GM23338 (cell line): ENCODE measurements around the gene CDR2. TPM values are rescaled to one million over a fixed set of nuclear protein-coding genes. Genes with fewer than 3 reads are reported as not detected.

ENCODE experiments used
- ATAC-seq: fragments of 200-7000 bp; cut with Tn5 transposase; 3 replicates; pipeline ENCODE4 v1.9.1; 2020
- DNase-seq: peaks from one replicate; pipeline ENCODE4 v3.0.0-alpha.2; 2015; ENCODE audit warnings: low spot score
- H2AFZ ChIP-seq: fragments of 200-600 bp; sonication (generic); 2 replicates; pipeline ENCODE4 v1.8.0; 2016; ENCODE audit warnings: antibody characterized with exemption, mild to moderate bottlenecking, moderate library complexity
- H3F3A ChIP-seq: fragments of 200-600 bp; sonication (generic); replicated peaks from 2 replicates; pipeline ENCODE4 v1.8.0; 2017; ENCODE audit warnings: antibody characterized with exemption, mixed run types, low read depth
- H3K27ac ChIP-seq: fragments of 200-600 bp; sonication (generic); 2 replicates; pipeline ENCODE4 v1.6.1; 2016; ENCODE audit warnings: low read depth
- H3K27me3 ChIP-seq: fragments of 200-600 bp; sonication (generic); 2 replicates; pipeline ENCODE4 v1.8.0; 2016; ENCODE audit warnings: mild to moderate bottlenecking, mixed run types, moderate library complexity; ENCODE audit not compliant: insufficient read depth
- H3K36me3 ChIP-seq: fragments of 200-600 bp; sonication (generic); 2 replicates; pipeline ENCODE4 v1.8.0; 2016; ENCODE audit warnings: mild to moderate bottlenecking; ENCODE audit not compliant: insufficient read depth
- H3K4me1 ChIP-seq: fragments of 200-600 bp; sonication (generic); 2 replicates; pipeline ENCODE4 v1.8.0; 2016; ENCODE audit warnings: mild to moderate bottlenecking, moderate library complexity; ENCODE audit not compliant: insufficient read depth
- H3K4me2 ChIP-seq: fragments of 200-600 bp; sonication (generic); 2 replicates; pipeline ENCODE4 v1.7.1; 2017; ENCODE audit warnings: mixed run types
- H3K4me3 ChIP-seq: fragments of 200-600 bp; sonication (generic); 2 replicates; pipeline ENCODE4 v1.6.1; 2016; ENCODE audit warnings: mixed run types
- H3K79me2 ChIP-seq: fragments of 200-600 bp; sonication (generic); replicated peaks from 2 replicates; pipeline ENCODE4 v1.8.0; 2017; ENCODE audit warnings: mild to moderate bottlenecking; ENCODE audit not compliant: insufficient read depth
- H3K9me2 ChIP-seq: fragments of 200-600 bp; sonication (generic); 2 replicates; pipeline ENCODE4 v1.8.0; 2017; ENCODE audit not compliant: insufficient read depth
- H4K20me1 ChIP-seq: fragments of 200-600 bp; sonication (generic); replicated peaks from 2 replicates; pipeline ENCODE4 v1.8.0; 2017; ENCODE audit warnings: mild to moderate bottlenecking; ENCODE audit not compliant: insufficient read depth
- H3K27ac Mint-ChIP-seq: 2 replicates; pipeline ENCODE4 v1.8.0; 2020; ENCODE audit warnings: inconsistent platforms, mild to moderate bottlenecking, moderate library complexity, mixed read lengths
- H3K27me3 Mint-ChIP-seq: 3 replicates; pipeline ENCODE4 v1.8.0; 2022; ENCODE audit warnings: low read depth, mild to moderate bottlenecking, moderate library complexity, mixed read lengths, inconsistent platforms; ENCODE audit not compliant: insufficient read depth, poor library complexity
- H3K36me3 Mint-ChIP-seq: 3 replicates; pipeline ENCODE4 v1.8.0; 2021; ENCODE audit warnings: low read depth, mild to moderate bottlenecking, inconsistent platforms, moderate library complexity, mixed read lengths
- H3K4me1 Mint-ChIP-seq: 3 replicates; pipeline ENCODE4 v1.8.0; 2020; ENCODE audit warnings: mild to moderate bottlenecking, inconsistent platforms, mixed read lengths
- H3K4me3 Mint-ChIP-seq: 3 replicates; pipeline ENCODE4 v1.8.0; 2021; ENCODE audit warnings: moderate library complexity, mild to moderate bottlenecking, inconsistent platforms, mixed read lengths
- H3K9me3 Mint-ChIP-seq: 3 replicates; pipeline ENCODE4 v1.8.0; 2020; ENCODE audit warnings: moderate library complexity, mild to moderate bottlenecking, inconsistent platforms, mixed read lengths
- CREB1 ChIP-seq: fragments of 250-450 bp; sonication (Bioruptor Pico); IDR thresholded peaks from 2 replicates; pipeline ENCODE4 v1.5.0; 2020; ENCODE audit warnings: low read depth, mild to moderate bottlenecking, moderate library complexity
- EZH2 ChIP-seq: fragments of 200-600 bp; sonication (generic); IDR thresholded peaks from one replicate; pipeline ENCODE4 v1.8.0; 2017; ENCODE audit warnings: antibody characterized with exemption, mild to moderate bottlenecking, low read depth; ENCODE audit not compliant: unreplicated experiment
- EZH2phosphoT487 ChIP-seq: fragments of 200-600 bp; sonication (generic); IDR thresholded peaks from one replicate; pipeline ENCODE4 v1.8.1; 2018; ENCODE audit warnings: antibody characterized with exemption; ENCODE audit not compliant: unreplicated experiment
- JUNB ChIP-seq: IDR thresholded peaks from one replicate; pipeline ENCODE4 v1.6.1; 2016; ENCODE audit warnings: antibody characterized with exemption; ENCODE audit not compliant: unreplicated experiment
- NANOG ChIP-seq: IDR thresholded peaks from 2 replicates; pipeline ENCODE4 v1.6.1; 2016; ENCODE audit warnings: antibody characterized with exemption, borderline replicate concordance
- POLR2AphosphoS5 ChIP-seq: IDR thresholded peaks from 2 replicates; pipeline ENCODE4 v1.6.1; 2016; ENCODE audit warnings: antibody characterized with exemption, low read depth
- STAT1 ChIP-seq: IDR thresholded peaks from one replicate; pipeline ENCODE4 v1.6.1; 2016; ENCODE audit warnings: antibody characterized with exemption; ENCODE audit not compliant: unreplicated experiment
- ZNF114 ChIP-seq: fragments of 250-450 bp; sonication (Bioruptor Pico); IDR thresholded peaks from 2 replicates; pipeline ENCODE4 v1.5.0; 2020; ENCODE audit warnings: mild to moderate bottlenecking, moderate library complexity
- ZNF331 ChIP-seq: fragments of 250-450 bp; sonication (Bioruptor Pico); IDR thresholded peaks from 2 replicates; pipeline ENCODE4 v1.5.0; 2020; ENCODE audit warnings: low read depth, mild to moderate bottlenecking, moderate library complexity
- polyA plus RNA-seq: library from polyadenylated mRNA; unstranded; fragments of >200 nt; fragmentation: Nextera tagmentation; extraction: Ambion mirVana; gene quantifications from 2 replicates; pipeline ENCODE4 v1.2.1, GENCODE V29; 2016
- total RNA-seq: library from RNA; depleted of rRNA; stranded (reverse); fragments of >200 nt; shearing (Covaris generic); gene quantifications from 2 replicates; pipeline ENCODE4 v1.2.3, GENCODE V29; 2014
- TF ChIP-seq, protein P1 (sequence below): IDR thresholded peaks from 2 replicates; pipeline ENCODE4 v1.6.1; 2016; ENCODE audit warnings: antibody characterized with exemption
- TF ChIP-seq, protein P2 (sequence below): fragments of 250-450 bp; sonication (Bioruptor Pico); IDR thresholded peaks from 2 replicates; pipeline ENCODE4 v1.5.0; 2020; ENCODE audit warnings: mild to moderate bottlenecking, moderate library complexity
- TF ChIP-seq, protein P3 (sequence below), 2 experiments: fragments of 200-600 bp in 1 of 2; sonication (generic) in 1 of 2; conservative IDR thresholded peaks; 2 replicates each; pipeline versions ENCODE4 v1.5.1 to v1.6.1; 2016 to 2017; ENCODE audit warnings: antibody characterized with exemption in 2 of 2, low read depth in 2 of 2, mild to moderate bottlenecking in 2 of 2, moderate library complexity in 1 of 2
- TF ChIP-seq, protein P4 (sequence below): IDR thresholded peaks from one replicate; pipeline ENCODE4 v1.6.1; 2018; ENCODE audit warnings: antibody characterized with exemption; ENCODE audit not compliant: unreplicated experiment

Gene CDR2
- total and polyA plus RNA-seq, 2 experiments from 2014 or later = 17.7 to 39.3 TPM

DNA sequence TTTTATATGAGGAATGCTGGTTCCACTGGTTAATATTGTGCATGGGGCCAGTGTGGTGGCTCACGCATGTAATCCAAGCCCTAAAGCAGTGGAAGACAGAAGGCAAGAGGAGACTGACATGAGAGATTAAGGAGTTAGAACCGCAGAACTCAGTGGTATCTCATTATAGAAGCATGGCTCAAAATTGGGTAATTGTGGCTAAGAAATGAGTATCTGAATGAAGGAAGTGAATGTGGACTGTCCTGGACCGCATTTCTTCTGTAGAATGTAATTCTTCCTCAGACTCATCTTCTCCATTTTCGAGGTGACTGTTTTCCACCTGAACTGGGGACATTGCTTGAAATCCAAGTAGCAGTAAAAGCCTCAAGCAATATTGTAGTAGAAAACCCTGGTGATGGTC lies 42.6 kb upstream of the CDR2 start:
- peaks cover 13% of the 10 kb centered on the region; the same call in 2 of the 3 replicates for H3K36me3 Mint-ChIP-seq
- no peaks in the 10 kb centered on the region for H3K9me3 Mint-ChIP-seq
- no peak overlapping the region for H3K4me3 ChIP-seq
- TF ChIP-seq EZH2phosphoT487 (no peak), ZNF114 (CRISPR knock-in tag) (no peak), JUNB (no peak), ZNF331 (no peak), POLR2AphosphoS5 (no peak), CREB1 (no peak), STAT1 (no peak), EZH2 (no peak), NANOG (no peak)
- TF ChIP-seq, protein P1, sequence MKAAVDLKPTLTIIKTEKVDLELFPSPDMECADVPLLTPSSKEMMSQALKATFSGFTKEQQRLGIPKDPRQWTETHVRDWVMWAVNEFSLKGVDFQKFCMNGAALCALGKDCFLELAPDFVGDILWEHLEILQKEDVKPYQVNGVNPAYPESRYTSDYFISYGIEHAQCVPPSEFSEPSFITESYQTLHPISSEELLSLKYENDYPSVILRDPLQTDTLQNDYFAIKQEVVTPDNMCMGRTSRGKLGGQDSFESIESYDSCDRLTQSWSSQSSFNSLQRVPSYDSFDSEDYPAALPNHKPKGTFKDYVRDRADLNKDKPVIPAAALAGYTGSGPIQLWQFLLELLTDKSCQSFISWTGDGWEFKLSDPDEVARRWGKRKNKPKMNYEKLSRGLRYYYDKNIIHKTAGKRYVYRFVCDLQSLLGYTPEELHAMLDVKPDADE = no peak
- TF ChIP-seq, protein P2, sequence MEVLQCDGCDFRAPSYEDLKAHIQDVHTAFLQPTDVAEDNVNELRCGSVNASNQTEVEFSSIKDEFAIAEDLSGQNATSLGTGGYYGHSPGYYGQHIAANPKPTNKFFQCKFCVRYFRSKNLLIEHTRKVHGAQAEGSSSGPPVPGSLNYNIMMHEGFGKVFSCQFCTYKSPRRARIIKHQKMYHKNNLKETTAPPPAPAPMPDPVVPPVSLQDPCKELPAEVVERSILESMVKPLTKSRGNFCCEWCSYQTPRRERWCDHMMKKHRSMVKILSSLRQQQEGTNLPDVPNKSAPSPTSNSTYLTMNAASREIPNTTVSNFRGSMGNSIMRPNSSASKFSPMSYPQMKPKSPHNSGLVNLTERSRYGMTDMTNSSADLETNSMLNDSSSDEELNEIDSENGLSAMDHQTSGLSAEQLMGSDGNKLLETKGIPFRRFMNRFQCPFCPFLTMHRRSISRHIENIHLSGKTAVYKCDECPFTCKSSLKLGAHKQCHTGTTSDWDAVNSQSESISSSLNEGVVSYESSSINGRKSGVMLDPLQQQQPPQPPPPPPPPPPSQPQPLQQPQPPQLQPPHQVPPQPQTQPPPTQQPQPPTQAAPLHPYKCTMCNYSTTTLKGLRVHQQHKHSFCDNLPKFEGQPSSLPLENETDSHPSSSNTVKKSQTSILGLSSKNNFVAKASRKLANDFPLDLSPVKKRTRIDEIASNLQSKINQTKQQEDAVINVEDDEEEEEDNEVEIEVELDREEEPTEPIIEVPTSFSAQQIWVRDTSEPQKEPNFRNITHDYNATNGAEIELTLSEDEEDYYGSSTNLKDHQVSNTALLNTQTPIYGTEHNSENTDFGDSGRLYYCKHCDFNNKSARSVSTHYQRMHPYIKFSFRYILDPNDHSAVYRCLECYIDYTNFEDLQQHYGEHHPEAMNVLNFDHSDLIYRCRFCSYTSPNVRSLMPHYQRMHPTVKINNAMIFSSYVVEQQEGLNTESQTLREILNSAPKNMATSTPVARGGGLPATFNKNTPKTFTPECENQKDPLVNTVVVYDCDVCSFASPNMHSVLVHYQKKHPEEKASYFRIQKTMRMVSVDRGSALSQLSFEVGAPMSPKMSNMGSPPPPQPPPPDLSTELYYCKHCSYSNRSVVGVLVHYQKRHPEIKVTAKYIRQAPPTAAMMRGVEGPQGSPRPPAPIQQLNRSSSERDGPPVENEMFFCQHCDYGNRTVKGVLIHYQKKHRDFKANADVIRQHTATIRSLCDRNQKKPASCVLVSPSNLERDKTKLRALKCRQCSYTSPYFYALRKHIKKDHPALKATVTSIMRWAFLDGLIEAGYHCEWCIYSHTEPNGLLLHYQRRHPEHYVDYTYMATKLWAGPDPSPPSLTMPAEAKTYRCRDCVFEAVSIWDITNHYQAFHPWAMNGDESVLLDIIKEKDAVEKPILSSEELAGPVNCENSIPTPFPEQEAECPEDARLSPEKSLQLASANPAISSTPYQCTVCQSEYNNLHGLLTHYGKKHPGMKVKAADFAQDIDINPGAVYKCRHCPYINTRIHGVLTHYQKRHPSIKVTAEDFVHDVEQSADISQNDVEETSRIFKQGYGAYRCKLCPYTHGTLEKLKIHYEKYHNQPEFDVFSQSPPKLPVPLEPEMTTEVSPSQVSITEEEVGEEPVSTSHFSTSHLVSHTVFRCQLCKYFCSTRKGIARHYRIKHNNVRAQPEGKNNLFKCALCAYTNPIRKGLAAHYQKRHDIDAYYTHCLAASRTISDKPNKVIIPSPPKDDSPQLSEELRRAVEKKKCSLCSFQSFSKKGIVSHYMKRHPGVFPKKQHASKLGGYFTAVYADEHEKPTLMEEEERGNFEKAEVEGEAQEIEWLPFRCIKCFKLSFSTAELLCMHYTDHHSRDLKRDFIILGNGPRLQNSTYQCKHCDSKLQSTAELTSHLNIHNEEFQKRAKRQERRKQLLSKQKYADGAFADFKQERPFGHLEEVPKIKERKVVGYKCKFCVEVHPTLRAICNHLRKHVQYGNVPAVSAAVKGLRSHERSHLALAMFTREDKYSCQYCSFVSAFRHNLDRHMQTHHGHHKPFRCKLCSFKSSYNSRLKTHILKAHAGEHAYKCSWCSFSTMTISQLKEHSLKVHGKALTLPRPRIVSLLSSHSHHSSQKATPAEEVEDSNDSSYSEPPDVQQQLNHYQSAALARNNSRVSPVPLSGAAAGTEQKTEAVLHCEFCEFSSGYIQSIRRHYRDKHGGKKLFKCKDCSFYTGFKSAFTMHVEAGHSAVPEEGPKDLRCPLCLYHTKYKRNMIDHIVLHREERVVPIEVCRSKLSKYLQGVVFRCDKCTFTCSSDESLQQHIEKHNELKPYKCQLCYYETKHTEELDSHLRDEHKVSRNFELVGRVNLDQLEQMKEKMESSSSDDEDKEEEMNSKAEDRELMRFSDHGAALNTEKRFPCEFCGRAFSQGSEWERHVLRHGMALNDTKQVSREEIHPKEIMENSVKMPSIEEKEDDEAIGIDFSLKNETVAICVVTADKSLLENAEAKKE (CRISPR knock-in tag) = no peak
- TF ChIP-seq, protein P3, sequence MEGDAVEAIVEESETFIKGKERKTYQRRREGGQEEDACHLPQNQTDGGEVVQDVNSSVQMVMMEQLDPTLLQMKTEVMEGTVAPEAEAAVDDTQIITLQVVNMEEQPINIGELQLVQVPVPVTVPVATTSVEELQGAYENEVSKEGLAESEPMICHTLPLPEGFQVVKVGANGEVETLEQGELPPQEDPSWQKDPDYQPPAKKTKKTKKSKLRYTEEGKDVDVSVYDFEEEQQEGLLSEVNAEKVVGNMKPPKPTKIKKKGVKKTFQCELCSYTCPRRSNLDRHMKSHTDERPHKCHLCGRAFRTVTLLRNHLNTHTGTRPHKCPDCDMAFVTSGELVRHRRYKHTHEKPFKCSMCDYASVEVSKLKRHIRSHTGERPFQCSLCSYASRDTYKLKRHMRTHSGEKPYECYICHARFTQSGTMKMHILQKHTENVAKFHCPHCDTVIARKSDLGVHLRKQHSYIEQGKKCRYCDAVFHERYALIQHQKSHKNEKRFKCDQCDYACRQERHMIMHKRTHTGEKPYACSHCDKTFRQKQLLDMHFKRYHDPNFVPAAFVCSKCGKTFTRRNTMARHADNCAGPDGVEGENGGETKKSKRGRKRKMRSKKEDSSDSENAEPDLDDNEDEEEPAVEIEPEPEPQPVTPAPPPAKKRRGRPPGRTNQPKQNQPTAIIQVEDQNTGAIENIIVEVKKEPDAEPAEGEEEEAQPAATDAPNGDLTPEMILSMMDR (conservative IDR thresholded peaks at IDR 0.05; ENCODE audit: low read depth in 2 of 2) = no peak
- TF ChIP-seq, protein P4, sequence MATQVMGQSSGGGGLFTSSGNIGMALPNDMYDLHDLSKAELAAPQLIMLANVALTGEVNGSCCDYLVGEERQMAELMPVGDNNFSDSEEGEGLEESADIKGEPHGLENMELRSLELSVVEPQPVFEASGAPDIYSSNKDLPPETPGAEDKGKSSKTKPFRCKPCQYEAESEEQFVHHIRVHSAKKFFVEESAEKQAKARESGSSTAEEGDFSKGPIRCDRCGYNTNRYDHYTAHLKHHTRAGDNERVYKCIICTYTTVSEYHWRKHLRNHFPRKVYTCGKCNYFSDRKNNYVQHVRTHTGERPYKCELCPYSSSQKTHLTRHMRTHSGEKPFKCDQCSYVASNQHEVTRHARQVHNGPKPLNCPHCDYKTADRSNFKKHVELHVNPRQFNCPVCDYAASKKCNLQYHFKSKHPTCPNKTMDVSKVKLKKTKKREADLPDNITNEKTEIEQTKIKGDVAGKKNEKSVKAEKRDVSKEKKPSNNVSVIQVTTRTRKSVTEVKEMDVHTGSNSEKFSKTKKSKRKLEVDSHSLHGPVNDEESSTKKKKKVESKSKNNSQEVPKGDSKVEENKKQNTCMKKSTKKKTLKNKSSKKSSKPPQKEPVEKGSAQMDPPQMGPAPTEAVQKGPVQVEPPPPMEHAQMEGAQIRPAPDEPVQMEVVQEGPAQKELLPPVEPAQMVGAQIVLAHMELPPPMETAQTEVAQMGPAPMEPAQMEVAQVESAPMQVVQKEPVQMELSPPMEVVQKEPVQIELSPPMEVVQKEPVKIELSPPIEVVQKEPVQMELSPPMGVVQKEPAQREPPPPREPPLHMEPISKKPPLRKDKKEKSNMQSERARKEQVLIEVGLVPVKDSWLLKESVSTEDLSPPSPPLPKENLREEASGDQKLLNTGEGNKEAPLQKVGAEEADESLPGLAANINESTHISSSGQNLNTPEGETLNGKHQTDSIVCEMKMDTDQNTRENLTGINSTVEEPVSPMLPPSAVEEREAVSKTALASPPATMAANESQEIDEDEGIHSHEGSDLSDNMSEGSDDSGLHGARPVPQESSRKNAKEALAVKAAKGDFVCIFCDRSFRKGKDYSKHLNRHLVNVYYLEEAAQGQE = no peak
- DNase-seq (no peak), ATAC-seq (no peak)
- H4K20me1 ChIP-seq = no peaks in the 10 kb centered on the region
- H3K4me1 Mint-ChIP-seq = no peaks in the 10 kb centered on the region
- H3K36me3 ChIP-seq = no peaks in the 10 kb centered on the region
- H3K27me3 Mint-ChIP-seq = no peaks in the 10 kb centered on the region
- no peak overlapping the region for H3K4me2 ChIP-seq
- no peak overlapping the region for H3K27ac Mint-ChIP-seq
- no peak overlapping the region for H3K27ac ChIP-seq
- H3K4me1 ChIP-seq = no peaks in the 10 kb centered on the region
- H3F3A ChIP-seq = no peaks in the 10 kb centered on the region
- H3K4me3 Mint-ChIP-seq = no peak overlapping the region
- no peaks in the 10 kb centered on the region for H3K27me3 ChIP-seq
- no peaks in the 10 kb centered on the region for H3K79me2 ChIP-seq
- no peak overlapping the region for H2AFZ ChIP-seq
- no peaks in the 10 kb centered on the region for H3K9me2 ChIP-seq
